Measurements from ENCODE around the gene MLLT3.

Gene MLLT3

DNA sequence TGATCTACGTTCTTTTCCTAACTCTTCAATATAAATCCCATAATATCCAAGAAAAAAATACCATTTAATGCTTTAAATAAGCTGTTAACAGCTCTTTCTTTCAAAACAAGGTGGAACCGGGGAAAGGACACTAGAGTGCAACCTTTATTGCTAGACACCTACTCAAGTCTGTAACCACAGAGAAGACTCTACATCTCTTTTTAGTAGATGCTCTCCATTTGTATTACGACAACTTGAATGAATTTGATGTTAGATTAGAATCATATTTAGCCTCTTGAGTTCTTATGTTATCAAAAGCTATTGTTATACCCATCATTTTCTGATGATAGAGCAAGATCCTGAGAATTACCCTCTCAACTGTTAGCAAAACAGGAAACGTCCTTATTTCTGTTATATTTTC is 246.3 kb downstream of the MLLT3 start:
- no peak for TF ChIP-seq RARB (CRISPR knock-in tag; IDR thresholded peaks at IDR 0.05)
- no peak for TF ChIP-seq ZNF8 (CRISPR knock-in tag; IDR thresholded peaks at IDR 0.05)
- TF ChIP-seq, protein P1, sequence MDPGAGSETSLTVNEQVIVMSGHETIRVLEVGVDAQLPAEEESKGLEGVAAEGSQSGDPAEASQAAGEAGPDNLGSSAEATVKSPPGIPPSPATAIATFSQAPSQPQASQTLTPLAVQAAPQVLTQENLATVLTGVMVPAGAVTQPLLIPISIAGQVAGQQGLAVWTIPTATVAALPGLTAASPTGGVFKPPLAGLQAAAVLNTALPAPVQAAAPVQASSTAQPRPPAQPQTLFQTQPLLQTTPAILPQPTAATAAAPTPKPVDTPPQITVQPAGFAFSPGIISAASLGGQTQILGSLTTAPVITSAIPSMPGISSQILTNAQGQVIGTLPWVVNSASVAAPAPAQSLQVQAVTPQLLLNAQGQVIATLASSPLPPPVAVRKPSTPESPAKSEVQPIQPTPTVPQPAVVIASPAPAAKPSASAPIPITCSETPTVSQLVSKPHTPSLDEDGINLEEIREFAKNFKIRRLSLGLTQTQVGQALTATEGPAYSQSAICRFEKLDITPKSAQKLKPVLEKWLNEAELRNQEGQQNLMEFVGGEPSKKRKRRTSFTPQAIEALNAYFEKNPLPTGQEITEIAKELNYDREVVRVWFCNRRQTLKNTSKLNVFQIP (CRISPR knock-in tag; IDR thresholded peaks at IDR 0.05; ENCODE audit: borderline replicate concordance, low read depth), result no peak
- no peak for TF ChIP-seq ZNF565 (CRISPR knock-in tag; conservative IDR thresholded peaks at IDR 0.05; ENCODE audit: low read depth)
- no peak for TF ChIP-seq OSR1 (CRISPR knock-in tag; IDR thresholded peaks at IDR 0.05)
- no peak for TF ChIP-seq ZC3H10 (CRISPR knock-in tag; IDR thresholded peaks at IDR 0.05)
- TF ChIP-seq TCF4 (CRISPR knock-in tag; IDR thresholded peaks at IDR 0.05; ENCODE audit: borderline replicate concordance), result no peak
- no peak for TF ChIP-seq ARNTL (CRISPR knock-in tag; IDR thresholded peaks at IDR 0.05; ENCODE audit: borderline replicate concordance, low read depth)
- TF ChIP-seq, protein P2, sequence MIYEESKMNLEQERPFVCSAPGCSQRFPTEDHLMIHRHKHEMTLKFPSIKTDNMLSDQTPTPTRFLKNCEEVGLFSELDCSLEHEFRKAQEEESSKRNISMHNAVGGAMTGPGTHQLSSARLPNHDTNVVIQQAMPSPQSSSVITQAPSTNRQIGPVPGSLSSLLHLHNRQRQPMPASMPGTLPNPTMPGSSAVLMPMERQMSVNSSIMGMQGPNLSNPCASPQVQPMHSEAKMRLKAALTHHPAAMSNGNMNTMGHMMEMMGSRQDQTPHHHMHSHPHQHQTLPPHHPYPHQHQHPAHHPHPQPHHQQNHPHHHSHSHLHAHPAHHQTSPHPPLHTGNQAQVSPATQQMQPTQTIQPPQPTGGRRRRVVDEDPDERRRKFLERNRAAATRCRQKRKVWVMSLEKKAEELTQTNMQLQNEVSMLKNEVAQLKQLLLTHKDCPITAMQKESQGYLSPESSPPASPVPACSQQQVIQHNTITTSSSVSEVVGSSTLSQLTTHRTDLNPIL (CRISPR knock-in tag; IDR thresholded peaks at IDR 0.05; ENCODE audit: low read depth), result no peak
- TF ChIP-seq, protein P3, sequence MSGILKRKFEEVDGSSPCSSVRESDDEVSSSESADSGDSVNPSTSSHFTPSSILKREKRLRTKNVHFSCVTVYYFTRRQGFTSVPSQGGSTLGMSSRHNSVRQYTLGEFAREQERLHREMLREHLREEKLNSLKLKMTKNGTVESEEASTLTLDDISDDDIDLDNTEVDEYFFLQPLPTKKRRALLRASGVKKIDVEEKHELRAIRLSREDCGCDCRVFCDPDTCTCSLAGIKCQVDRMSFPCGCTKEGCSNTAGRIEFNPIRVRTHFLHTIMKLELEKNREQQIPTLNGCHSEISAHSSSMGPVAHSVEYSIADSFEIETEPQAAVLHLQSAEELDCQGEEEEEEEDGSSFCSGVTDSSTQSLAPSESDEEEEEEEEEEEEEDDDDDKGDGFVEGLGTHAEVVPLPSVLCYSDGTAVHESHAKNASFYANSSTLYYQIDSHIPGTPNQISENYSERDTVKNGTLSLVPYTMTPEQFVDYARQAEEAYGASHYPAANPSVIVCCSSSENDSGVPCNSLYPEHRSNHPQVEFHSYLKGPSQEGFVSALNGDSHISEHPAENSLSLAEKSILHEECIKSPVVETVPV (CRISPR knock-in tag; IDR thresholded peaks at IDR 0.05), result no peak
- no peak for TF ChIP-seq GLIS3 (CRISPR knock-in tag; IDR thresholded peaks at IDR 0.05)
- TF ChIP-seq ISL1 (CRISPR knock-in tag; IDR thresholded peaks at IDR 0.05), result no peak
- TF ChIP-seq ZFP3 (CRISPR knock-in tag; IDR thresholded peaks at IDR 0.05), result no peak
- TF ChIP-seq ESRRG (CRISPR knock-in tag; IDR thresholded peaks at IDR 0.05), result no peak
- TF ChIP-seq TOX (CRISPR knock-in tag; IDR thresholded peaks at IDR 0.05; ENCODE audit: borderline replicate concordance), result no peak
- no peak for TF ChIP-seq ZNF70 (CRISPR knock-in tag; IDR thresholded peaks at IDR 0.05)
- no peak for TF ChIP-seq BACH2 (CRISPR knock-in tag; IDR thresholded peaks at IDR 0.05; ENCODE audit: borderline replicate concordance)
- no peak for ATAC-seq

DNA sequence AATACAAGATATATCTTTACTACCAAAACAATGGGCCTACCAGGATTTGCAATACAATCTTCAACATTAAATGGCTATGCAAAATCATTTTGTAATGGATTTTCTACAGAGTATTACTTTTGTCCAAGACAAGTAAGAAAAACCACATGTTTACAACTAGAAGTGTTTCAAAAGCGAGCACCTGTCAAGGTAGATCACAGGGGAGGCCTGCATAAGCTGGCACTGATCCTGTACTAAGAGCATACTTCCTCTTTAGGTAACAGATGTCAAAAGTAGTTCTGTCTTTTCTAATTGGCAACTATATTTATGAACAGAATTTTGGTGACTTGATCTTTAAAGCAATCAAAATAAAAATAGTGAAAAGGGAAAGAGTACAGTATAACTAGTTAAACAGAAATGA is 249.0 kb downstream of the MLLT3 start:
- no peak for TF ChIP-seq ZNF565 (CRISPR knock-in tag; conservative IDR thresholded peaks at IDR 0.05; ENCODE audit: low read depth)
- no peak for TF ChIP-seq BACH2 (CRISPR knock-in tag; IDR thresholded peaks at IDR 0.05; ENCODE audit: borderline replicate concordance)
- no peak for TF ChIP-seq GLIS3 (CRISPR knock-in tag; IDR thresholded peaks at IDR 0.05)
- TF ChIP-seq SNAI2 (CRISPR knock-in tag; IDR thresholded peaks at IDR 0.05), result no peak
- TF ChIP-seq, protein P4, sequence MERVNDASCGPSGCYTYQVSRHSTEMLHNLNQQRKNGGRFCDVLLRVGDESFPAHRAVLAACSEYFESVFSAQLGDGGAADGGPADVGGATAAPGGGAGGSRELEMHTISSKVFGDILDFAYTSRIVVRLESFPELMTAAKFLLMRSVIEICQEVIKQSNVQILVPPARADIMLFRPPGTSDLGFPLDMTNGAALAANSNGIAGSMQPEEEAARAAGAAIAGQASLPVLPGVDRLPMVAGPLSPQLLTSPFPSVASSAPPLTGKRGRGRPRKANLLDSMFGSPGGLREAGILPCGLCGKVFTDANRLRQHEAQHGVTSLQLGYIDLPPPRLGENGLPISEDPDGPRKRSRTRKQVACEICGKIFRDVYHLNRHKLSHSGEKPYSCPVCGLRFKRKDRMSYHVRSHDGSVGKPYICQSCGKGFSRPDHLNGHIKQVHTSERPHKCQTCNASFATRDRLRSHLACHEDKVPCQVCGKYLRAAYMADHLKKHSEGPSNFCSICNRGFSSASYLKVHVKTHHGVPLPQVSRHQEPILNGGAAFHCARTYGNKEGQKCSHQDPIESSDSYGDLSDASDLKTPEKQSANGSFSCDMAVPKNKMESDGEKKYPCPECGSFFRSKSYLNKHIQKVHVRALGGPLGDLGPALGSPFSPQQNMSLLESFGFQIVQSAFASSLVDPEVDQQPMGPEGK (CRISPR knock-in tag; IDR thresholded peaks at IDR 0.05; ENCODE audit: borderline replicate concordance), result no peak
- TF ChIP-seq ISL1 (CRISPR knock-in tag; IDR thresholded peaks at IDR 0.05), result no peak
- TF ChIP-seq, protein P2 (CRISPR knock-in tag; IDR thresholded peaks at IDR 0.05; ENCODE audit: low read depth), result no peak
- TF ChIP-seq CSDC2 (CRISPR knock-in tag; IDR thresholded peaks at IDR 0.05), result no peak
- TF ChIP-seq ZFP3 (CRISPR knock-in tag; IDR thresholded peaks at IDR 0.05), result no peak
- TF ChIP-seq, protein P3 (CRISPR knock-in tag; IDR thresholded peaks at IDR 0.05), result no peak
- TF ChIP-seq ZFP30 (CRISPR knock-in tag; IDR thresholded peaks at IDR 0.05), result no peak
- TF ChIP-seq, protein P5, sequence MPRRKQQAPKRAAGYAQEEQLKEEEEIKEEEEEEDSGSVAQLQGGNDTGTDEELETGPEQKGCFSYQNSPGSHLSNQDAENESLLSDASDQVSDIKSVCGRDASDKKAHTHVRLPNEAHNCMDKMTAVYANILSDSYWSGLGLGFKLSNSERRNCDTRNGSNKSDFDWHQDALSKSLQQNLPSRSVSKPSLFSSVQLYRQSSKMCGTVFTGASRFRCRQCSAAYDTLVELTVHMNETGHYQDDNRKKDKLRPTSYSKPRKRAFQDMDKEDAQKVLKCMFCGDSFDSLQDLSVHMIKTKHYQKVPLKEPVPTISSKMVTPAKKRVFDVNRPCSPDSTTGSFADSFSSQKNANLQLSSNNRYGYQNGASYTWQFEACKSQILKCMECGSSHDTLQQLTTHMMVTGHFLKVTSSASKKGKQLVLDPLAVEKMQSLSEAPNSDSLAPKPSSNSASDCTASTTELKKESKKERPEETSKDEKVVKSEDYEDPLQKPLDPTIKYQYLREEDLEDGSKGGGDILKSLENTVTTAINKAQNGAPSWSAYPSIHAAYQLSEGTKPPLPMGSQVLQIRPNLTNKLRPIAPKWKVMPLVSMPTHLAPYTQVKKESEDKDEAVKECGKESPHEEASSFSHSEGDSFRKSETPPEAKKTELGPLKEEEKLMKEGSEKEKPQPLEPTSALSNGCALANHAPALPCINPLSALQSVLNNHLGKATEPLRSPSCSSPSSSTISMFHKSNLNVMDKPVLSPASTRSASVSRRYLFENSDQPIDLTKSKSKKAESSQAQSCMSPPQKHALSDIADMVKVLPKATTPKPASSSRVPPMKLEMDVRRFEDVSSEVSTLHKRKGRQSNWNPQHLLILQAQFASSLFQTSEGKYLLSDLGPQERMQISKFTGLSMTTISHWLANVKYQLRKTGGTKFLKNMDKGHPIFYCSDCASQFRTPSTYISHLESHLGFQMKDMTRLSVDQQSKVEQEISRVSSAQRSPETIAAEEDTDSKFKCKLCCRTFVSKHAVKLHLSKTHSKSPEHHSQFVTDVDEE (CRISPR knock-in tag; IDR thresholded peaks at IDR 0.05), result no peak
- TF ChIP-seq, protein P1 (CRISPR knock-in tag; IDR thresholded peaks at IDR 0.05; ENCODE audit: borderline replicate concordance, low read depth), result no peak
- no peak for TF ChIP-seq ZNF70 (CRISPR knock-in tag; IDR thresholded peaks at IDR 0.05)
- no peak for TF ChIP-seq TOX (CRISPR knock-in tag; IDR thresholded peaks at IDR 0.05; ENCODE audit: borderline replicate concordance)
- ATAC-seq, result no peak

All from SK-N-SH treated with all-trans-retinoic acid at 6 μM for 48 hours (cell line).